HepG2 (cell line): ENCODE data around the gene SETD1A. TPM values are rescaled to one million over a fixed set of nuclear protein-coding genes. Genes with fewer than 3 reads are reported as not detected.

ENCODE experiments used
- ASH2L ChIP-seq: fragments of 300-600, 200-600 bp; sonication (generic); IDR thresholded peaks from 2 replicates; pipeline ENCODE4 v1.7.0; 2017; ENCODE audit warnings: low read depth, mild to moderate bottlenecking, moderate library complexity, mixed read lengths, low read length; ENCODE audit not compliant: insufficient read length
- CHD4 ChIP-seq: fragments of 200-600 bp; sonication (generic); IDR thresholded peaks from 2 replicates; pipeline ENCODE4 v1.7.0; 2017; ENCODE audit warnings: mild to moderate bottlenecking, low read length, borderline replicate concordance
- CSRNP1 ChIP-seq: sonication (generic); formaldehyde crosslinking; IDR thresholded peaks from 2 replicates; pipeline ENCODE4 v1.8.1; 2023; ENCODE audit warnings: mild to moderate bottlenecking, missing genetic modification reagents
- GFI1 ChIP-seq: sonication (generic); formaldehyde crosslinking; IDR thresholded peaks from 2 replicates; pipeline ENCODE4 v1.5.0; 2020; ENCODE audit warnings: missing genetic modification reagents, mild to moderate bottlenecking, borderline replicate concordance
- NFAT5 ChIP-seq: sonication (generic); formaldehyde crosslinking; IDR thresholded peaks from 2 replicates; pipeline ENCODE4 v1.4.0; 2020; ENCODE audit warnings: missing genetic modification reagents
- REST ChIP-seq, 2 experiments: IDR thresholded peaks; 2 replicates each; pipeline ENCODE4 v1.6.1; 2011 to 2012; ENCODE audit warnings: low read length in 2 of 2, borderline replicate concordance in 1 of 2, low read depth in 1 of 2, mild to moderate bottlenecking in 1 of 2, moderate library complexity in 1 of 2
- SNAPC5 ChIP-seq: sonication (generic); formaldehyde crosslinking; IDR thresholded peaks from 2 replicates; pipeline ENCODE4 v1.8.1; 2023; ENCODE audit warnings: mild to moderate bottlenecking, missing genetic modification reagents, borderline replicate concordance
- TOPORS ChIP-seq: sonication (generic); formaldehyde crosslinking; IDR thresholded peaks from 2 replicates; pipeline ENCODE4 v1.8.0; 2023; ENCODE audit warnings: mild to moderate bottlenecking, missing genetic modification reagents
- ZNF274 ChIP-seq: sonication (generic); formaldehyde crosslinking; IDR thresholded peaks from 2 replicates; pipeline ENCODE4 v1.5.1; 2020; ENCODE audit warnings: mild to moderate bottlenecking, missing genetic modification reagents
- ZNF512B ChIP-seq: sonication (generic); formaldehyde crosslinking; IDR thresholded peaks from 2 replicates; pipeline ENCODE4 v1.5.1; 2020; ENCODE audit warnings: missing genetic modification reagents, mild to moderate bottlenecking, borderline replicate concordance
- ZNF672 ChIP-seq: sonication (generic); formaldehyde crosslinking; IDR thresholded peaks from 2 replicates; pipeline ENCODE4 v1.8.1; 2022; ENCODE audit warnings: missing genetic modification reagents
- ZSCAN30 ChIP-seq: sonication (generic); formaldehyde crosslinking; IDR thresholded peaks from 2 replicates; pipeline ENCODE4 v1.5.0; 2020; ENCODE audit warnings: mild to moderate bottlenecking, missing genetic modification reagents
- polyA plus RNA-seq, 8 experiments: library from polyadenylated mRNA; depleted of rRNA in 3 of 8; stranded (reverse) in 7 of 8; unstranded in 1 of 8; fragments of >200 nt; fragmentation: Illumina TruSeq in 4 of 8; extraction: Trizol in 4 of 8; gene quantifications; 2 replicates each; pipeline versions ENCODE4 v1.2.1 to v1.2.3, GENCODE V29; 2011 to 2016; ENCODE audit warnings: low read depth in 4 of 8, missing spikeins in 1 of 8, mixed read lengths in 1 of 8; ENCODE audit not compliant: insufficient read depth in 1 of 8
- total RNA-seq, 5 experiments: library from RNA; depleted of rRNA; stranded (reverse); fragments of >200 nt; fragmentation: Illumina TruSeq; extraction: Trizol; gene quantifications; 2 replicates each; pipeline ENCODE4 v1.2.3, GENCODE V29; 2016; ENCODE audit warnings: low read depth in 1 of 5

SETD1A gene
- total and polyA plus RNA-seq, 2 of the 13 experiments (the other 11 are each of a cell fraction or from before 2014, with no cell fraction given): 3.8 to 5.6 TPM

GRCh38 chr16:30996324-30996984 lies 38.9 kb downstream of the SETD1A start (continued):
- TF ChIP-seq NFAT5 (CRISPR knock-in tag): peak; percentile 79
- peak in 1 of 2 experiments; percentile 83; a peak in 2 of 4 replicates for TF ChIP-seq REST (IDR thresholded peaks at IDR 0.05; ENCODE audit: borderline replicate concordance in 1 of 2, low read depth in 1 of 2, low read length in 2 of 2)
- TF ChIP-seq ZNF274 (CRISPR knock-in tag): peak; percentile 29; the same call in 1 of the 2 replicates
- 0 out of 2 replicates have a peak, but pooled peaks have one; percentile 64 for TF ChIP-seq SNAPC5 (CRISPR knock-in tag)
- peak; percentile 60 for TF ChIP-seq GFI1 (CRISPR knock-in tag)
- no peak for TF ChIP-seq ZNF512B (CRISPR knock-in tag)
- no peak for TF ChIP-seq ZNF672
- TF ChIP-seq ASH2L: peak; percentile 70
- peak; percentile 87; the same call in 1 of the 2 replicates for TF ChIP-seq CHD4
- TF ChIP-seq ZSCAN30 (CRISPR knock-in tag): peak; percentile 61; the same call in 1 of the 2 replicates
- no peak for TF ChIP-seq TOPORS (CRISPR knock-in tag)
- TF ChIP-seq CSRNP1 (CRISPR knock-in tag): peak; percentile 25; the same call in 1 of the 2 replicates
